Gastrocnemius medialis (tissue), 4 donors: ENCODE data around the gene MAOA. TPM values are rescaled to one million over a fixed set of nuclear protein-coding genes. Genes with fewer than 3 reads are reported as not detected.
"Not testable (repeated sequence)": the region's sequence is repeated elsewhere in the genome, so short reads cannot be mapped to it uniquely, and the experiment has no call there.

Experiments
- ATAC-seq, 2 donors: fragments of 150-250 bp; one replicate each; pipeline ENCODE4 v1.9.1; 2016
- DNase-seq, 2 donors: peaks; one replicate each; pipeline ENCODE4 v3.0.0-alpha.2; 2019
- H3K27ac ChIP-seq, 4 donors: fragments of 200-600 bp; sonication (generic); 1 replicate in 1 of 4; 2 replicates in 3 of 4; pipeline ENCODE4 v1.5.1; 2016 to 2018; ENCODE audit warnings: mild to moderate bottlenecking in 2 of 4, moderate library complexity in 1 of 4
- H3K27me3 ChIP-seq, 3 donors: fragments of 200-600 bp; sonication (generic) in 2 of 3; 1 replicate in 1 of 3; 2 replicates in 2 of 3; pipeline versions ENCODE4 v1.5.1 to v1.6.0; 2016 to 2019; ENCODE audit warnings: mild to moderate bottlenecking in 1 of 3, moderate library complexity in 1 of 3
- H3K36me3 ChIP-seq, 2 donors: fragments of 200-600 bp; sonication (generic) in 1 of 2; one replicate each; pipeline ENCODE4 v1.5.1; 2017 to 2018
- H3K4me1 ChIP-seq, 2 donors: fragments of 200-600 bp; sonication (generic) in 1 of 2; one replicate each; pipeline ENCODE4 v1.5.1; 2016 to 2017; ENCODE audit warnings: mild to moderate bottlenecking in 2 of 2
- H3K4me3 ChIP-seq, 4 donors: fragments of 200-600 bp; sonication (generic) in 3 of 4; 1 replicate in 1 of 4; 2 replicates in 3 of 4; pipeline ENCODE4 v1.5.1; 2016 to 2019; ENCODE audit warnings: mild to moderate bottlenecking in 2 of 4
- H3K9me3 ChIP-seq, 3 donors: fragments of 200-600 bp; sonication (generic) in 2 of 3; 1 replicate in 1 of 3; 2 replicates in 2 of 3; pipeline ENCODE4 v1.5.1; 2016 to 2019
- POLR2A ChIP-seq, 2 donors: fragments of 450-650 bp; IDR thresholded peaks; one replicate each; pipeline ENCODE4 v1.6.1; 2017; ENCODE audit warnings: antibody characterized with exemption in 2 of 2, mild to moderate bottlenecking in 2 of 2, moderate library complexity in 2 of 2
- in situ Hi-C, 4 donors: fragments of 200-750 bp; cut with MboI; loops; one replicate each; pipeline versions ENCODE4 v1.15.0 to v1.8.0; 2017; ENCODE audit warnings: low sequenced_read_pairs in 4 of 4
- intact Hi-C: fragments of 100-400 bp; cut with DNase I; formaldehyde crosslinking; loops from one replicate; pipeline ENCODE4 v1.15.1; 2023; ENCODE audit warnings: low total_unique reads
- total RNA-seq, 4 donors: library from RNA; depleted of rRNA; stranded (reverse); fragments of >200 nt; gene quantifications; one replicate each; pipeline versions ENCODE4 v1.1.0 to v1.2.3, GENCODE V29; 2016
- TF ChIP-seq, protein P1 (sequence below), 5 experiments: fragments of 450-650 bp in 3 of 5; fragments of 200-600 bp in 2 of 5; sonication (generic) in 2 of 5; IDR thresholded peaks in 4 of 5; conservative IDR thresholded peaks in 1 of 5; 1 replicate in 4 of 5; 2 replicates in 1 of 5; pipeline ENCODE4 v1.5.1; 2016 to 2019; ENCODE audit warnings: antibody characterized with exemption in 5 of 5, mild to moderate bottlenecking in 3 of 5, moderate library complexity in 3 of 5

MAOA gene
- total RNA-seq, 4 donors from 2014 or later = 25.2 to 244 (median 109) TPM

DNA sequence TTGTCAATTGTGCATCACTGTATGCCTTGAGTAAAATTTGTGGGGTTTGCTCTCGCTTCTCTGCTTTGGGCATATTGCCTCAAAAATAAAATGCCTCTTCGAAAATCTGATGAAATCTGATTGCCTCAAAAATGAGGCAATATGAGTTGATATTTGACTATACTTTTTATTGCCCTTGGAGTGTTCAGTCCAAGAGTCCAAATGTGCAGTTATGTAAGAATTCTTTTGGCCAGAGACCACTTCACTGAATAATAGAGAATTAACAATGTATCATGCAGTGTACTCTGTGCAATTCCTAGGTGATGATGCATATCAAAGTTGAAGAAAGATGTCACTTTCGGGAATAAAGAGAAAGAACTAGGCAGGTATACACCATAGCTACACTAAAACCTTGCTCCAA lies 8.6 kb downstream of the MAOA start:
- H3K4me3 ChIP-seq = no peak overlapping the region
- H3K9me3 ChIP-seq = no peaks in the 10 kb centered on the region
- no peak for TF ChIP-seq POLR2A (IDR thresholded peaks at IDR 0.05)
- TF ChIP-seq, protein P1, sequence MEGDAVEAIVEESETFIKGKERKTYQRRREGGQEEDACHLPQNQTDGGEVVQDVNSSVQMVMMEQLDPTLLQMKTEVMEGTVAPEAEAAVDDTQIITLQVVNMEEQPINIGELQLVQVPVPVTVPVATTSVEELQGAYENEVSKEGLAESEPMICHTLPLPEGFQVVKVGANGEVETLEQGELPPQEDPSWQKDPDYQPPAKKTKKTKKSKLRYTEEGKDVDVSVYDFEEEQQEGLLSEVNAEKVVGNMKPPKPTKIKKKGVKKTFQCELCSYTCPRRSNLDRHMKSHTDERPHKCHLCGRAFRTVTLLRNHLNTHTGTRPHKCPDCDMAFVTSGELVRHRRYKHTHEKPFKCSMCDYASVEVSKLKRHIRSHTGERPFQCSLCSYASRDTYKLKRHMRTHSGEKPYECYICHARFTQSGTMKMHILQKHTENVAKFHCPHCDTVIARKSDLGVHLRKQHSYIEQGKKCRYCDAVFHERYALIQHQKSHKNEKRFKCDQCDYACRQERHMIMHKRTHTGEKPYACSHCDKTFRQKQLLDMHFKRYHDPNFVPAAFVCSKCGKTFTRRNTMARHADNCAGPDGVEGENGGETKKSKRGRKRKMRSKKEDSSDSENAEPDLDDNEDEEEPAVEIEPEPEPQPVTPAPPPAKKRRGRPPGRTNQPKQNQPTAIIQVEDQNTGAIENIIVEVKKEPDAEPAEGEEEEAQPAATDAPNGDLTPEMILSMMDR (IDR thresholded peaks at IDR 0.05 in 4 of 5, conservative IDR thresholded peaks at IDR 0.05 in 1 of 5) = no peak
- in situ Hi-C loops (loop anchor here in 2 of 4 donors (10.0 kb wide), 1 partner anchor 80 kb away; no protein-coding TSS in a partner anchor), intact Hi-C loops (no loop called here)
- ATAC-seq (no peak), DNase-seq (no peak)
- H3K36me3 ChIP-seq = no peaks in the 10 kb centered on the region
- H3K4me1 ChIP-seq = no peaks in the 10 kb centered on the region
- H3K27me3 ChIP-seq = no peaks in the 10 kb centered on the region
- peak overlapping the region in 1 of 4 donors; percentile 96 for H3K27ac ChIP-seq

DNA sequence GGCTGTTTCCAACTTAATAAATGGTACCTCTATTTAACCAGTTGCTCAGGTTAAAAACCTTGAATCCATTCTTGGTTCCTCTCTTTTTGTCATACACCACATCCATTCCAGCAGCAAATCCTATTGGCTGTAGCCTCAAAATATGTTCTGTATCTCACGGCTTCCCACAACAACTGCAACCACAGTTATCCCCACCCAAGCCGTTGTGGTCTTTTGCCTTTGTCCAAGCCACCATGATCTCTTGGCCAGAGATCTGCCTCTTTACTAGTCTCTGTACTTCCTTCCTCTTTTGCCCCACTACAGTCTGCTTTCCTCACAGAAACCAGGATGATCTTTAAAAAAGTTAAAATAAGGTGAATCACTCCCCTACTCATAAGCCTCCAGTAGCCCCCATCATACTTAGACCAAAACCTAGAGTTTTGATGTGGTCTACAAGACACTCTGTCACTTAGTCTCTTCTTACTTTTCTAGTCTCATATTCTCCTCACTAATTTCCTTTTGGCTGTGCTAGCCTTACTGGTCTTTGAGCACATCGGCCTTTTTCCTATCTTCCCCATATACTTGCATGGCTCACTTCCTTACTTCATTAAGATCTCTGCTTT lies 10.3 kb downstream of the MAOA start:
- no peak overlapping the region for H3K27ac ChIP-seq
- no peaks in the 10 kb centered on the region for H3K36me3 ChIP-seq
- no peak for DNase-seq
- no peak for TF ChIP-seq POLR2A (IDR thresholded peaks at IDR 0.05)
- TF ChIP-seq, protein P1 (IDR thresholded peaks at IDR 0.05 in 4 of 5, conservative IDR thresholded peaks at IDR 0.05 in 1 of 5) = no peak
- ATAC-seq = no peak
- no peak overlapping the region for H3K4me3 ChIP-seq
- H3K27me3 ChIP-seq = no peaks in the 10 kb centered on the region
- in situ Hi-C loops (loop anchor here in 2 of 4 donors (10.0 kb wide), 1 partner anchor 78 kb away; no protein-coding TSS in a partner anchor), intact Hi-C loops (no loop called here)
- H3K9me3 ChIP-seq = peaks cover 0 to 3% (median 0%) of the 10 kb centered on the region in 3 donors
- H3K4me1 ChIP-seq = no peaks in the 10 kb centered on the region

DNA sequence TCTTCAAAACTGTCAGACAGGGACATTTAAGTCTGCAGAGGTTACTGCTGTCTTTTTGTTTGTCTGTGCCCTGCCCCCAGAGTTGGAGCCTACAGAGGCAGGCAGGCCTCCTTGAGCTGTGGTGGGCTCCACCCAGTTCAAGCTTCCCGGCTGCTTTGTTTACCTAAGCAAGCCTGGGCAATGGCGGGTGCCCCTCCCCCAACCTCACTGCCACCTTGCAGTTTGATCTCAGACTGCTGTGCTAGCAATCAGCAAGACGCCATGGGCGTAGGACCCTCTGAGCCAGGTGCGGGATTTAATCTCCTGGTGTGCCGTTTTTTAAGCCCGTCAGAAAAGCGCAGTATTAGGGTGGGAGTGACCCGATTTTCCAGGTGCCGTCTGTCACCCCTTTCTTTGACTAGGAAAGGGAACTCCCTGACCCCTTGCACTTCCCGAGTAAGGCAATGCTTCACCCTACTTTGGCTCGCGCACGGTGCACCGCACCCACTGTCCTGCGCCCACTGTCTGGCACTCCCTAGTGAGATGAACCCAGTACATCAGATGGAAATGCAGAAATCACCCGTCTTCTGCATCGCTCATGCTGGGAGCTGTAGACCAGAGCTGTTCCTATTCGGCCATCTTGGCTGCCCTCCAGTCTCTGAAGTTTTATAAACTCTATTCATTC lies 20.0 kb downstream of the MAOA start:
- H3K27ac ChIP-seq, H3K4me1 ChIP-seq, H3K4me3 ChIP-seq, ATAC-seq, H3K27me3 ChIP-seq, DNase-seq, in situ Hi-C loops, intact Hi-C loops, H3K9me3 ChIP-seq, H3K36me3 ChIP-seq: not testable (repeated sequence)

DNA sequence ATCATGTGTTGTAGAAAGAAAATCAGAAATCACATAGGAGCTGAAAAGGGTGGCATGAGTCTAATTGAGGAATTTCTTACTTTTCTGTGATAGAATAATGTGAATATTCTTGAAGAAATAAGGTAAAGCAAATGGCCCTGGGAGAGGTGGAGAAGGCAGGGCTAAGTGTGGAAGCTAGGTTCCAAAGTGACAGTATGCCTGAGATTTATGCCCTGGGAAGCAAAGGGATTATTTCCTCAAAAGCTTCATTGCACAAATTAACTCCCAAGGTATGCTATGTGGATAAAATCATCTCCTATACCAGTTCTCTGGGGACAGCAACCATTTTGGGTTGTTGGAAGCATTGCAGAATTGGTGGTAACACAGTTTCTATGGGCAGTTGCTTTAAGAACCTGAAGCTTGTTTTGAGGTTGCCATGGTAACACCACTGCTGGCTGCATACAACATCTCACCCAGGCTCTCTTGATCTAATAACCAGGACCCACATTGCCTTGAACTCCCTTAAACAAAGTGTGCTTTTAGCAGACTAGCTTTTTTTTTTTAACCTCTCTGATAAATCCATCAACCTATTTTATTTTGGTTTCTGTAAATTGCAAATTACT lies 21.0 kb downstream of the MAOA start:
- intact Hi-C loops (no loop called here), in situ Hi-C loops (no loop called here)
- Histone ChIP-seq H3K9me3 (no peaks in the 10 kb centered on the region), H3K4me3 (no peak overlapping the region), H3K27ac (no peak overlapping the region), H3K27me3 (no peaks in the 10 kb centered on the region), H3K36me3 (no peaks in the 10 kb centered on the region), H3K4me1 (no peaks in the 10 kb centered on the region)
- TF ChIP-seq, protein P1 (IDR thresholded peaks at IDR 0.05 in 4 of 5, conservative IDR thresholded peaks at IDR 0.05 in 1 of 5) = no peak
- TF ChIP-seq POLR2A (IDR thresholded peaks at IDR 0.05) = no peak
- no peak for ATAC-seq
- no peak for DNase-seq

DNA sequence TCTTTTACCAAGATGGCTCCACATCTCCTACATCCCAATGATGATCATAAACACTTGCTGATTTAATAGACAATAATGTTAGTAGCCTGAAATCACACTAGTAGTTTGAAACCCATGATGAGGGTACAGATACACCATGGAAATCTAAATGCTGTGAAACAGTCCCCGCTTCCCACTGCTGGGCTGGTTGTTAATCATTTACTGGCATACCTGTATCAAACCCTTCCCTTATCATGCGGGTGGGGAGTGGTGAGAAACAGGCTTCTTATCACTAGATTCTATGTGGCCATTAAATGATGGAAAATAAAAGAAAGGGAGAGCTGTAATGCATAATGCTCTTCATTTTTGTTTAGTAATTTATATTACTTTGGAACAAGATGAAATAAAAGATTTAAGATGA lies 21.9 kb downstream of the MAOA start:
- Histone ChIP-seq H3K9me3 (no peaks in the 10 kb centered on the region), H3K27me3 (no peaks in the 10 kb centered on the region), H3K27ac (no peak overlapping the region), H3K4me1 (no peaks in the 10 kb centered on the region), H3K4me3 (no peak overlapping the region), H3K36me3 (no peaks in the 10 kb centered on the region)
- in situ Hi-C loops (no loop called here), intact Hi-C loops (no loop called here)
- no peak for DNase-seq
- TF ChIP-seq, protein P1 (IDR thresholded peaks at IDR 0.05 in 4 of 5, conservative IDR thresholded peaks at IDR 0.05 in 1 of 5) = no peak
- TF ChIP-seq POLR2A (IDR thresholded peaks at IDR 0.05) = no peak
- no peak for ATAC-seq
